Neural cell (in vitro differentiated cells): ENCODE results near the gene SERPINB8. TPM values are rescaled to one million over a fixed set of nuclear protein-coding genes. Genes with fewer than 3 reads are reported as not detected.

Experiments
- H2AFZ ChIP-seq: fragments of 200-600, 300-800 bp; sonication (generic), shearing (Covaris generic); 2 replicates; pipeline ENCODE4 v1.6.0; 2014; ENCODE audit warnings: low read depth, mild to moderate bottlenecking, antibody characterized with exemption, low read length, moderate library complexity
- H3F3A ChIP-seq: fragments of 200-600 bp; shearing (Covaris generic); 2 replicates; pipeline ENCODE4 v1.6.1; 2016; ENCODE audit warnings: mild to moderate bottlenecking, moderate library complexity, mixed read lengths, antibody characterized with exemption, low read length; ENCODE audit not compliant: insufficient read depth, poor library complexity, severe bottlenecking
- H3K27ac ChIP-seq: fragments of 200-600, 300-800 bp; sonication (generic), shearing (Covaris generic); 2 replicates; pipeline ENCODE4 v1.5.1; 2014; ENCODE audit warnings: mild to moderate bottlenecking, low read length, moderate library complexity
- H3K27me3 ChIP-seq: fragments of 300-800, 200-600 bp; sonication (generic), shearing (Covaris generic); 2 replicates; pipeline ENCODE4 v1.6.0; 2014; ENCODE audit warnings: mild to moderate bottlenecking, low read depth, low read length, moderate library complexity; ENCODE audit not compliant: insufficient read depth
- H3K36me3 ChIP-seq: fragments of 300-800, 200-600 bp; sonication (generic), shearing (Covaris generic); 2 replicates; pipeline ENCODE4 v1.5.1; 2014; ENCODE audit warnings: mild to moderate bottlenecking, antibody characterized with exemption, low read length, moderate library complexity; ENCODE audit not compliant: insufficient read depth
- H3K4me2 ChIP-seq: fragments of 300-800, 200-600 bp; sonication (generic), shearing (Covaris generic); 2 replicates; pipeline ENCODE4 v1.6.0; 2014; ENCODE audit warnings: mild to moderate bottlenecking, low read length
- H3K4me3 ChIP-seq: fragments of 300-800, 200-600 bp; sonication (generic), shearing (Covaris generic); 2 replicates; pipeline ENCODE4 v1.5.1; 2014; ENCODE audit warnings: mild to moderate bottlenecking, low read length, moderate library complexity
- H3K79me2 ChIP-seq: fragments of 200-600 bp; shearing (Covaris generic); replicated peaks from 2 replicates; pipeline ENCODE4 v1.6.0; 2014; ENCODE audit warnings: mild to moderate bottlenecking, low read length, moderate library complexity; ENCODE audit not compliant: insufficient read depth
- H3K9ac ChIP-seq: fragments of 300-800, 200-600 bp; sonication (generic), shearing (Covaris generic); 2 replicates; pipeline ENCODE4 v1.6.1; 2016; ENCODE audit warnings: mild to moderate bottlenecking, low read length, mixed read lengths
- H3K9me2 ChIP-seq: fragments of 200-600 bp; shearing (Covaris generic); 2 replicates; pipeline ENCODE4 v1.6.1; 2016; ENCODE audit warnings: mild to moderate bottlenecking, low read length, mixed read lengths; ENCODE audit not compliant: insufficient read depth
- H3K9me3 ChIP-seq: fragments of 200-600, 300-800 bp; sonication (generic), shearing (Covaris generic); 2 replicates; pipeline ENCODE4 v1.6.1; 2016; ENCODE audit warnings: mild to moderate bottlenecking, mixed run types, low read length, moderate library complexity, mixed read lengths
- H4K20me1 ChIP-seq: fragments of 200-600 bp; shearing (Covaris generic); 2 replicates; pipeline ENCODE4 v1.6.1; 2016; ENCODE audit warnings: mild to moderate bottlenecking, mixed run types; ENCODE audit not compliant: insufficient read depth
- CTCF ChIP-seq: fragments of 450-650 bp; IDR thresholded peaks from 2 replicates; pipeline ENCODE4 v1.5.1; 2014; ENCODE audit warnings: antibody characterized with exemption, mild to moderate bottlenecking, moderate library complexity; ENCODE audit not compliant: poor library complexity, severe bottlenecking
- EP300 ChIP-seq: fragments of 450-650 bp; conservative IDR thresholded peaks from 2 replicates; pipeline ENCODE4 v1.6.1; 2014; ENCODE audit warnings: antibody characterized with exemption, mild to moderate bottlenecking, moderate library complexity; ENCODE audit not compliant: poor library complexity, severe bottlenecking
- EZH2 ChIP-seq: fragments of 200-600, 300-800 bp; shearing (Covaris generic), sonication (generic); IDR thresholded peaks from 2 replicates; pipeline ENCODE4 v1.6.1; 2014; ENCODE audit warnings: antibody characterized with exemption, low read length, borderline replicate concordance, mild to moderate bottlenecking; ENCODE audit not compliant: insufficient read depth, poor library complexity, severe bottlenecking
- MXI1 ChIP-seq: fragments of 450-650 bp; conservative IDR thresholded peaks from 2 replicates; pipeline ENCODE4 v1.6.1; 2014; ENCODE audit warnings: antibody characterized with exemption, mild to moderate bottlenecking; ENCODE audit not compliant: poor library complexity, severe bottlenecking
- POLR2AphosphoS5 ChIP-seq: IDR thresholded peaks from 2 replicates; pipeline ENCODE4 v1.6.1; 2012
- RAD21 ChIP-seq: fragments of 450-650 bp; conservative IDR thresholded peaks from 2 replicates; pipeline ENCODE4 v1.6.1; 2014; ENCODE audit warnings: antibody characterized with exemption, mild to moderate bottlenecking, moderate library complexity
- SMC3 ChIP-seq: fragments of 450-650 bp; conservative IDR thresholded peaks from 2 replicates; pipeline ENCODE4 v1.6.1; 2014; ENCODE audit warnings: antibody characterized with exemption, mild to moderate bottlenecking, moderate library complexity; ENCODE audit not compliant: poor library complexity
- TAF1 ChIP-seq: IDR thresholded peaks from 2 replicates; pipeline ENCODE4 v1.6.1; 2012; ENCODE audit warnings: low read depth
- polyA plus RNA-seq: library from polyadenylated mRNA; depleted of rRNA; stranded (reverse); fragments of >200 nt; gene quantifications from 2 replicates; pipeline ENCODE4 v1.2.3, GENCODE V29; 2014
- TF ChIP-seq, protein P1 (sequence below): IDR thresholded peaks from 2 replicates; pipeline ENCODE4 v1.6.1; 2012; ENCODE audit warnings: borderline replicate concordance

The SERPINB8 gene
- polyA plus RNA-seq, 1 donor from 2014 or later: 2.0 TPM

- Histone ChIP-seq H3K4me3 (no peak overlapping the region), H3K36me3 (no peaks in the 10 kb centered on the region), H4K20me1 (no peaks in the 10 kb centered on the region), H3K79me2 (no peaks in the 10 kb centered on the region), H3K27ac (no peak overlapping the region), H3K4me2 (no peak overlapping the region), H3K9me2 (no peaks in the 10 kb centered on the region), H3K27me3 (no peaks in the 10 kb centered on the region), H3F3A (no peaks in the 10 kb centered on the region), H3K9me3 (no peaks in the 10 kb centered on the region), H3K9ac (no peak overlapping the region), H2AFZ (no peak overlapping the region)
- TF ChIP-seq POLR2AphosphoS5 (no peak), RAD21 (no peak), EP300 (no peak), MXI1 (no peak), SMC3 (no peak), TAF1 (no peak)
- TF ChIP-seq, protein P1, sequence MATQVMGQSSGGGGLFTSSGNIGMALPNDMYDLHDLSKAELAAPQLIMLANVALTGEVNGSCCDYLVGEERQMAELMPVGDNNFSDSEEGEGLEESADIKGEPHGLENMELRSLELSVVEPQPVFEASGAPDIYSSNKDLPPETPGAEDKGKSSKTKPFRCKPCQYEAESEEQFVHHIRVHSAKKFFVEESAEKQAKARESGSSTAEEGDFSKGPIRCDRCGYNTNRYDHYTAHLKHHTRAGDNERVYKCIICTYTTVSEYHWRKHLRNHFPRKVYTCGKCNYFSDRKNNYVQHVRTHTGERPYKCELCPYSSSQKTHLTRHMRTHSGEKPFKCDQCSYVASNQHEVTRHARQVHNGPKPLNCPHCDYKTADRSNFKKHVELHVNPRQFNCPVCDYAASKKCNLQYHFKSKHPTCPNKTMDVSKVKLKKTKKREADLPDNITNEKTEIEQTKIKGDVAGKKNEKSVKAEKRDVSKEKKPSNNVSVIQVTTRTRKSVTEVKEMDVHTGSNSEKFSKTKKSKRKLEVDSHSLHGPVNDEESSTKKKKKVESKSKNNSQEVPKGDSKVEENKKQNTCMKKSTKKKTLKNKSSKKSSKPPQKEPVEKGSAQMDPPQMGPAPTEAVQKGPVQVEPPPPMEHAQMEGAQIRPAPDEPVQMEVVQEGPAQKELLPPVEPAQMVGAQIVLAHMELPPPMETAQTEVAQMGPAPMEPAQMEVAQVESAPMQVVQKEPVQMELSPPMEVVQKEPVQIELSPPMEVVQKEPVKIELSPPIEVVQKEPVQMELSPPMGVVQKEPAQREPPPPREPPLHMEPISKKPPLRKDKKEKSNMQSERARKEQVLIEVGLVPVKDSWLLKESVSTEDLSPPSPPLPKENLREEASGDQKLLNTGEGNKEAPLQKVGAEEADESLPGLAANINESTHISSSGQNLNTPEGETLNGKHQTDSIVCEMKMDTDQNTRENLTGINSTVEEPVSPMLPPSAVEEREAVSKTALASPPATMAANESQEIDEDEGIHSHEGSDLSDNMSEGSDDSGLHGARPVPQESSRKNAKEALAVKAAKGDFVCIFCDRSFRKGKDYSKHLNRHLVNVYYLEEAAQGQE: no peak
Measured at GRCh38 chr18:63987743-63988142, 17.9 kb downstream of the SERPINB8 start.

DNA sequence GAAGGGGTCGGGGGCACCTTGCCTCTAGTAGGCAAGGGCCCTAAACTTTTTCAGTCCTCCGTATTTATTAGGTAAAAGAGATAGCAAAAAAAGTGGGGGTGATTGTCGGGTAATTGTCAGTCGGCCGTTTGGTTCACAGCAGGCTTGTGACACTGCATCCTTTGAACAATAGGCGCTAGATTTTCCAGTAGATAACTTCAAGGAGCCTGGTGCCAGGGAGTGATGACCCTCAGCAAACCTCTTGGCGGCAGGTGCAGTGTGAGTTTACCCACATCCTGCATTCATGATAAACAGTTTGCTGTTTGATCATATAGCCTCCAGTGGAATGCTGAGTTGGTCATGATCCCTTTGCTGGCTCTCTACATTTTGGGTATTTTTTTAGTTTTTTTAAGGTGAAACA lies 22.9 kb downstream of the SERPINB8 start:
- TF ChIP-seq EP300 (no peak), CTCF (no peak), SMC3 (no peak), RAD21 (no peak), POLR2AphosphoS5 (no peak), TAF1 (no peak), MXI1 (no peak), EZH2 (no peak)
- TF ChIP-seq, protein P1: no peak
- H3K4me2 ChIP-seq: no peak overlapping the region
- H2AFZ ChIP-seq: no peak overlapping the region
- H3F3A ChIP-seq: no peaks in the 10 kb centered on the region
- no peaks in the 10 kb centered on the region for H3K9me2 ChIP-seq
- no peaks in the 10 kb centered on the region for H4K20me1 ChIP-seq
- no peaks in the 10 kb centered on the region for H3K36me3 ChIP-seq
- H3K27ac ChIP-seq: no peak overlapping the region
- H3K9me3 ChIP-seq: no peaks in the 10 kb centered on the region
- no peaks in the 10 kb centered on the region for H3K27me3 ChIP-seq
- H3K9ac ChIP-seq: no peak overlapping the region
- no peaks in the 10 kb centered on the region for H3K79me2 ChIP-seq
- H3K4me3 ChIP-seq: no peak overlapping the region
